Astrocyte (in vitro differentiated cells and primary cell): ENCODE data around the gene RPL34.
"Not testable (repeated sequence)": the region's sequence is repeated elsewhere in the genome, so short reads cannot be mapped to it uniquely, and the experiment has no call there.

Experiments used
- EZH2 ChIP-seq: IDR thresholded peaks from 2 replicates; pipeline ENCODE4 v1.6.1; 2012; ENCODE audit warnings: mild to moderate bottlenecking, low read length, inconsistent platforms; ENCODE audit not compliant: insufficient read depth
- TF ChIP-seq, protein P1 (sequence below): IDR thresholded peaks from 2 replicates; pipeline ENCODE4 v1.5.1; 2011; ENCODE audit warnings: low read depth, mild to moderate bottlenecking, inconsistent platforms, low read length, moderate library complexity; ENCODE audit not compliant: insufficient read depth

DNA sequence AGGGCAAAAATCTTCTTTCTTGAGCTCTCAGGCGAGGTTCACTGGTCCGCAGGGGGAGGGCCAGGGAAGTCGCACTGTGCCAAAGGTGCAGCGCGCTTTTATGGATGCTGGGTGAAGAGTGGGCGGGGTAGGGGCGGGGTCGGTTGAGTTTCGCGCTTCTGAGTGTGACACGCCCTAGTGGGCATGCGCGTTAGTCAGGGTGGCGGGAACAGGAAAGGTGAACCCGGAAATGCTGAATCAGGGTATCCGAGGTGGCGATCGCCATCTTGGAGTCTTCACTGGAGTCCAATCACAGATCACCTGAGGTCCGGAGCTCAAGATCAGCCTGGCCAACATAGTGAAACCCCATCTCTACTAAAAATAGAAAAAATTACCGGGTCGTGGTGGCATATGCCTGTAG lies 26.1 kb upstream of the RPL34 start:
- TF ChIP-seq, protein P1, sequence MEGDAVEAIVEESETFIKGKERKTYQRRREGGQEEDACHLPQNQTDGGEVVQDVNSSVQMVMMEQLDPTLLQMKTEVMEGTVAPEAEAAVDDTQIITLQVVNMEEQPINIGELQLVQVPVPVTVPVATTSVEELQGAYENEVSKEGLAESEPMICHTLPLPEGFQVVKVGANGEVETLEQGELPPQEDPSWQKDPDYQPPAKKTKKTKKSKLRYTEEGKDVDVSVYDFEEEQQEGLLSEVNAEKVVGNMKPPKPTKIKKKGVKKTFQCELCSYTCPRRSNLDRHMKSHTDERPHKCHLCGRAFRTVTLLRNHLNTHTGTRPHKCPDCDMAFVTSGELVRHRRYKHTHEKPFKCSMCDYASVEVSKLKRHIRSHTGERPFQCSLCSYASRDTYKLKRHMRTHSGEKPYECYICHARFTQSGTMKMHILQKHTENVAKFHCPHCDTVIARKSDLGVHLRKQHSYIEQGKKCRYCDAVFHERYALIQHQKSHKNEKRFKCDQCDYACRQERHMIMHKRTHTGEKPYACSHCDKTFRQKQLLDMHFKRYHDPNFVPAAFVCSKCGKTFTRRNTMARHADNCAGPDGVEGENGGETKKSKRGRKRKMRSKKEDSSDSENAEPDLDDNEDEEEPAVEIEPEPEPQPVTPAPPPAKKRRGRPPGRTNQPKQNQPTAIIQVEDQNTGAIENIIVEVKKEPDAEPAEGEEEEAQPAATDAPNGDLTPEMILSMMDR: not testable (repeated sequence)
- not testable (repeated sequence) for TF ChIP-seq EZH2
